Hepatocyte (in vitro differentiated cells): ENCODE measurements around the gene MRI1. TPM values are rescaled to one million over a fixed set of nuclear protein-coding genes. Genes with fewer than 3 reads are reported as not detected.
A peak's percentile ranks its signal among the peaks of the same experiment; 100 is the strongest.
"Not testable (repeated sequence)": the region's sequence is repeated elsewhere in the genome, so short reads cannot be mapped to it uniquely, and the experiment has no call there.

Source experiments
- DNase-seq: peaks from one replicate; pipeline ENCODE4 v3.0.0-alpha.2; 2016; ENCODE audit warnings: low spot score
- H2AFZ ChIP-seq: fragments of 200-600 bp; sonication (generic); 2 replicates; pipeline ENCODE4 v1.6.0; 2016; ENCODE audit warnings: antibody characterized with exemption, mild to moderate bottlenecking
- H3K27ac ChIP-seq: fragments of 200-600 bp; sonication (generic); 2 replicates; pipeline ENCODE4 v1.5.1; 2016; ENCODE audit warnings: mild to moderate bottlenecking
- H3K27me3 ChIP-seq: fragments of 200-600 bp; sonication (generic); 2 replicates; pipeline ENCODE4 v1.6.1; 2016
- H3K36me3 ChIP-seq: fragments of 200-600 bp; sonication (generic); replicated peaks from 2 replicates; pipeline ENCODE4 v1.5.1; 2016; ENCODE audit warnings: low read depth; ENCODE audit not compliant: insufficient read depth
- H3K4me1 ChIP-seq: fragments of 200-600 bp; sonication (generic); 2 replicates; pipeline ENCODE4 v1.5.1; 2016; ENCODE audit warnings: mild to moderate bottlenecking, moderate library complexity; ENCODE audit not compliant: insufficient read depth
- H3K4me2 ChIP-seq: fragments of 200-600 bp; sonication (generic); 2 replicates; pipeline ENCODE4 v1.6.0; 2016
- H3K4me3 ChIP-seq: fragments of 200-600 bp; sonication (generic); 2 replicates; pipeline ENCODE4 v1.5.1; 2016; ENCODE audit warnings: mild to moderate bottlenecking
- H3K79me2 ChIP-seq: fragments of 200-600 bp; sonication (generic); 2 replicates; pipeline ENCODE4 v1.6.0; 2017; ENCODE audit warnings: mild to moderate bottlenecking
- H3K9me2 ChIP-seq: fragments of 200-600 bp; sonication (generic); replicated peaks from 2 replicates; pipeline ENCODE4 v1.6.0; 2017; ENCODE audit warnings: mild to moderate bottlenecking; ENCODE audit not compliant: insufficient read depth
- H3K9me3 ChIP-seq: fragments of 200-600 bp; sonication (generic); 2 replicates; pipeline ENCODE4 v1.5.1; 2016; ENCODE audit warnings: low read depth, mild to moderate bottlenecking
- H4K20me1 ChIP-seq: fragments of 200-600 bp; sonication (generic); 2 replicates; pipeline ENCODE4 v1.6.0; 2016; ENCODE audit warnings: mild to moderate bottlenecking; ENCODE audit not compliant: insufficient read depth, poor library complexity, severe bottlenecking
- EZH2 ChIP-seq: fragments of 200-600 bp; sonication (generic); IDR thresholded peaks from 2 replicates; pipeline ENCODE4 v1.6.1; 2016; ENCODE audit warnings: antibody characterized with exemption, mild to moderate bottlenecking, borderline replicate concordance
- EZH2phosphoT487 ChIP-seq: fragments of 200-600 bp; sonication (generic); IDR thresholded peaks from one replicate; pipeline ENCODE4 v1.6.1; 2018; ENCODE audit warnings: antibody characterized with exemption, mild to moderate bottlenecking, low read depth, moderate library complexity; ENCODE audit not compliant: unreplicated experiment, severe bottlenecking
- WGBS: methylation state at CpG from one replicate; pipeline ENCODE4 v1.1.6; 2016; ENCODE audit warnings: low lambda C conversion rate; ENCODE audit errors: missing lambda C conversion rate; 5-methylcytosine and 5-hydroxymethylcytosine counted together
- polyA plus RNA-seq: library from polyadenylated mRNA; unstranded; fragments of >200 nt; fragmentation: Nextera tagmentation; extraction: Ambion mirVana; gene quantifications from 2 replicates; pipeline ENCODE4 v1.2.1, GENCODE V29; 2016
- total RNA-seq: library from RNA; depleted of rRNA; stranded (reverse); fragments of >200 nt; gene quantifications from 2 replicates; pipeline ENCODE4 v1.2.3, GENCODE V29; 2014
- TF ChIP-seq, protein P1 (sequence below): fragments of 200-600 bp; sonication (generic); IDR thresholded peaks from 2 replicates; pipeline ENCODE4 v1.5.1; 2016; ENCODE audit warnings: antibody characterized with exemption, mild to moderate bottlenecking; ENCODE audit not compliant: poor library complexity

MRI1 gene
- total and polyA plus RNA-seq, 2 experiments from 2014 or later = 18.5 to 21.9 TPM

DNA sequence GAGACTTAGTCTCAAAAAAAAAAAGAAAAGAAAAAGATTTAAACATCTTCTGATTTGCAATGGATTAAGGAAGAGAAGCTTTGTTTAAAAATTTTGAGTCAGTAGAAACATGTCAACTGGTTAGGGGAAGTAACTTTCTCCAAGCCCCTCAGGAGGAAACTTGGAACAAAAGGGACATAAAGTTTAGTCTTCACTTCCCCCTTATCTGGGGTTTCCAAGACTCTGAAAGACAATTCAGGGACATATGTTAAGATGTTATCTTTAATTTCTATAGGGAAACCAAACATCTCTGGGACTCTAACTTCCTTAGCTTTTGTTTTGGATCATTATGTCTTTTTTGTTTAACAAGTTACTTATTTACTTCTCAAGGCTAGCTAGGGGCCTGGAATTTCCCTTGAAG, 20.1 kb upstream of the MRI1 start:
- H3K27ac ChIP-seq = no peak overlapping the region
- H3K4me1 ChIP-seq = no peaks in the 10 kb centered on the region
- H3K9me2 ChIP-seq = no peaks in the 10 kb centered on the region
- H3K4me2 ChIP-seq = no peak overlapping the region
- H3K27me3 ChIP-seq = no peaks in the 10 kb centered on the region
- DNase-seq = no peak
- no peak overlapping the region for H2AFZ ChIP-seq
- no peaks in the 10 kb centered on the region for H3K9me3 ChIP-seq
- H4K20me1 ChIP-seq = no peaks in the 10 kb centered on the region
- H3K36me3 ChIP-seq = no peaks in the 10 kb centered on the region
- no peak overlapping the region for H3K4me3 ChIP-seq
- TF ChIP-seq, protein P1, sequence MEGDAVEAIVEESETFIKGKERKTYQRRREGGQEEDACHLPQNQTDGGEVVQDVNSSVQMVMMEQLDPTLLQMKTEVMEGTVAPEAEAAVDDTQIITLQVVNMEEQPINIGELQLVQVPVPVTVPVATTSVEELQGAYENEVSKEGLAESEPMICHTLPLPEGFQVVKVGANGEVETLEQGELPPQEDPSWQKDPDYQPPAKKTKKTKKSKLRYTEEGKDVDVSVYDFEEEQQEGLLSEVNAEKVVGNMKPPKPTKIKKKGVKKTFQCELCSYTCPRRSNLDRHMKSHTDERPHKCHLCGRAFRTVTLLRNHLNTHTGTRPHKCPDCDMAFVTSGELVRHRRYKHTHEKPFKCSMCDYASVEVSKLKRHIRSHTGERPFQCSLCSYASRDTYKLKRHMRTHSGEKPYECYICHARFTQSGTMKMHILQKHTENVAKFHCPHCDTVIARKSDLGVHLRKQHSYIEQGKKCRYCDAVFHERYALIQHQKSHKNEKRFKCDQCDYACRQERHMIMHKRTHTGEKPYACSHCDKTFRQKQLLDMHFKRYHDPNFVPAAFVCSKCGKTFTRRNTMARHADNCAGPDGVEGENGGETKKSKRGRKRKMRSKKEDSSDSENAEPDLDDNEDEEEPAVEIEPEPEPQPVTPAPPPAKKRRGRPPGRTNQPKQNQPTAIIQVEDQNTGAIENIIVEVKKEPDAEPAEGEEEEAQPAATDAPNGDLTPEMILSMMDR = no peak
- no peak for TF ChIP-seq EZH2phosphoT487
- no peak for TF ChIP-seq EZH2
- peaks cover 8% of the 10 kb centered on the region for H3K79me2 ChIP-seq

DNA sequence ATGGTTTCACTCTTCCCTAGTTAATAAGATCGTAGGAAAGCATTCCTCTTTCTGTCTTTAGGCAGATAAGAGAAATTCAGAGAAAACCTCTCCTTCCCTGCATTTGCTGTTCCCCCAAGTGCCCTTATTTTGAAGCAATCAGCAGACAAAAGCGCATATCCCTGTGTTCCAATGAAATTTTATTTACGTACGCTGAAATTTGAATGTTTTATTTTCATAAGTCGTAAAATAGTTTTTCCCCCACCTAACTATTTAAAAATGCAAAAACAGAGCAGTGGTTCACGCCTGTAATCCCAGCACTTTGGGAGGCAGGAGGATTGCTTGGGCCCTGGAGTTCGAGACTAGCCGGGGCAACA, 17.2 kb upstream of the MRI1 start:
- Histone ChIP-seq H3K4me1 (no peaks in the 10 kb centered on the region), H3K27me3 (no peaks in the 10 kb centered on the region), H2AFZ (peak overlapping the region; percentile 41), H3K4me3 (peak overlapping the region; percentile 8), H3K79me2 (peaks cover 22% of the 10 kb centered on the region), H4K20me1 (no peaks in the 10 kb centered on the region), H3K9me3 (no peaks in the 10 kb centered on the region), H3K36me3 (no peaks in the 10 kb centered on the region), H3K9me2 (no peaks in the 10 kb centered on the region), H3K27ac (peak overlapping the region; percentile 30), H3K4me2 (peak overlapping the region; percentile 59)
- no peak for DNase-seq
- WGBS = 92% methylated on average over 8 of the region's 8 CpGs
- TF ChIP-seq, protein P1 = no peak

DNA sequence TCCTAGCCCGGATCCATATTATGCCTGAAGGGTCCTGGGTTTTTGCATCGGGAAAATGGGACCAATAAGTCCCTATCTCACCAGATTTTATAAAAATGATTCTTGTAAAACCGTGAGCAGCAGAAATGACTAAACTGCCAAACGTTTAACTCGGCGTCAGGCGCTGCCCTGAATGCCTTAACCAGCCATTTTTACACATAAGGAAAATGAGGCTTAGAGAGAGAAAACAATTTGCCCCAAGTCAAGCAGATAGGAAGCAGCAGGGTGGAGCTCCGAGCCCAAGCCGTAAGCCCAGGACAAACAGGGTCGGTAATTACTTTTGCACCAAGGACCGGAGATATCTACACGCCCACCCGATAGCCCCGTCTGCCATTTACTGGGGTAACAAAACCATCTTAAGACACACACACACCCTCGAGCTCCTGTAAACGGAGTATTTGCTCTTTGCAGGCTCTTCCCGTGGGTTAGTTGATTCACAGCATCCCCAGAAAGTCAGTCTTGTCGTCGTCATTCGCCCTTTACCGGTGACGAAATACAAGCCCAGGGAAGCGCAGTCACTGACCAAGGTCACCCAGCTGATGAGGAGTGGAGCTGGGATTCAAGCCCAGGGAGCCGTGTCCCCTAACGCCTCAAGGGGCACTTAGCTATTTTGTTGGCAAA, 16.0 kb upstream of the MRI1 start:
- no peak for TF ChIP-seq EZH2phosphoT487
- no peak for TF ChIP-seq EZH2
- TF ChIP-seq, protein P1 = no peak
- Histone ChIP-seq H2AFZ (peak overlapping the region; percentile 33), H4K20me1 (no peaks in the 10 kb centered on the region), H3K79me2 (peaks cover 22% of the 10 kb centered on the region), H3K27me3 (no peaks in the 10 kb centered on the region), H3K27ac (peak overlapping the region; percentile 91), H3K9me3 (no peaks in the 10 kb centered on the region), H3K9me2 (no peaks in the 10 kb centered on the region), H3K4me3 (peak overlapping the region; percentile 49), H3K4me1 (no peaks in the 10 kb centered on the region), H3K36me3 (no peaks in the 10 kb centered on the region), H3K4me2 (peak overlapping the region; percentile 83)
- 4% methylated on average over 25 of the region's 25 CpGs for WGBS
- peak; percentile 52 for DNase-seq

DNA sequence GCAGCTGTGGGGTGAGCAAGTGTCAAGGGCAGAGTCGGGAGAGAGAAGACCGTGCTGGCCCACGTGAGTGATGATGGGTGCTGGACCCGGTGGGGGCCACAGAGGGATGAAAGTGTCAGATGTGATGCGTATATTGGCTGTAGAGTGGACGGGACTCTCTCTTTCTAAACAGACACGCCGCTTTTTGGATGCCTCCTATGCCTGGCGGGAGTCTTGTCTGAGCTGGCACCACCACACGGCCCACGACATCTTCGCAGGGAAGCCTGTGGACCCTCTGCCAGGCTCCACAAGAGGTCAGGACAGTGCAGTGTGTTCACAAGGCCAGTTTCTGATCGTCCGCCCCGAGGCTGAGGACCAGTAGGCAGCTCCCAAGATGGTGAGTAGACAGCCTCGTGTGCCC, 12.9 kb upstream of the MRI1 start:
- Histone ChIP-seq H3K9me2 (no peaks in the 10 kb centered on the region), H3K27me3 (no peaks in the 10 kb centered on the region), H3K27ac (no peak overlapping the region), H3K36me3 (no peaks in the 10 kb centered on the region), H3K4me3 (no peak overlapping the region), H3K4me1 (no peaks in the 10 kb centered on the region), H3K9me3 (no peaks in the 10 kb centered on the region), H3K79me2 (peaks cover 22% of the 10 kb centered on the region), H2AFZ (no peak overlapping the region), H4K20me1 (no peaks in the 10 kb centered on the region), H3K4me2 (no peak overlapping the region)
- no peak for TF ChIP-seq EZH2phosphoT487
- TF ChIP-seq EZH2 = no peak
- TF ChIP-seq, protein P1 = no peak
- no peak for DNase-seq
- WGBS = over 99% methylated on average over 16 of the region's 16 CpGs

DNA sequence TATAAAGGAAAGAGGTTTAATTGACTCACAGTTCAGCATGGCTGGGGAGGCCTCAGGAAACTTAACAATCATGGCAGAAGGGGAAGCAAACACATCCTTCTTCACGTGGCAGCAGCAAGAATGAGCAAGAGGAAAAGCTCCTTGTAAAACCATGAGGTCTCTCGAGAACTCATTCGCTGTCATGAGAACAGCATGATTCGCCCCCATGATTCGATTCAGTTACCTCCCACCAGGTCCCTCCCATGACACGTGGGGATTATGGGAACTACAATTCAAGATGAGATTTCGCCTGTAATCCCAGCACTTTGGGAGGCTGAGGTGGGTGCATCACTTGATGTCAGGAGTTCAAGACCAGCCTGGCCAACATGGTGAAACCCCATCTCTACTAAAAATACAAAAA, 10.7 kb upstream of the MRI1 start:
- H3K4me3 ChIP-seq, H3K27me3 ChIP-seq, H3K4me1 ChIP-seq, H3K9me3 ChIP-seq, H3K36me3 ChIP-seq, H3K9me2 ChIP-seq, H2AFZ ChIP-seq, H3K4me2 ChIP-seq, H3K27ac ChIP-seq, DNase-seq, H4K20me1 ChIP-seq: not testable (repeated sequence)
- H3K79me2 ChIP-seq = peaks cover 19% of the 10 kb centered on the region
- WGBS = 98% methylated on average over 7 of the region's 7 CpGs
